LNCaP clone FGC (cell line): ENCODE measurements around the gene CCL5.
"Not testable (repeated sequence)": the region's sequence is repeated elsewhere in the genome, so short reads cannot be mapped to it uniquely, and the experiment has no call there.

Experiments
- DNase-seq: peaks from one replicate; pipeline ENCODE4 v3.0.0-alpha.2; 2011; ENCODE audit warnings: low read depth
- H3K4me3 ChIP-seq: 2 replicates; pipeline ENCODE4 v1.5.1; 2011; ENCODE audit warnings: mild to moderate bottlenecking, low read depth, low read length, control low read depth
- TF ChIP-seq, protein P1 (sequence below): IDR thresholded peaks from 2 replicates; pipeline ENCODE4 v1.5.1; 2012; ENCODE audit warnings: mild to moderate bottlenecking; ENCODE audit not compliant: control insufficient read depth, insufficient read depth; ENCODE audit errors: extremely low read depth

Gene CCL5

DNA sequence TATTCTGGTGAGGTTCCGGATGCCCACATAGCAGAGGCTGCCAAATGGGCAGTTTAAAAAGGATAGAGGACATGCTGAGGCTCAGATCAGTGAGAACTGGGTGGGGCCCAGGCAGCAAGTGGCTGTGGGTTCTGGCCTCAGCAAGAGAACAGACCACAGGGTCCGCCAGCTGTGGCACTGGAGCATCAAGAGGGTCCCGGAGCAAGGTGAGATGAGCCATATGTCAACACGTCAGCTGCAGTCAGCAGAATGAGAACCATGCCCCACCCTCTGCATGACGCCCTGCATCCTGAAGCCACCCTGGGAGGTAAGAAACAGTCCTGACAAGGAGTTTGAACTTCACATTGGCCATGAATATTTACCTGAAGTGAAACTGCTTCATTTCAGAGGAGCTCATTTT, 20.1 kb upstream of the CCL5 start:
- no peak for DNase-seq
- no peak overlapping the region for H3K4me3 ChIP-seq
- TF ChIP-seq, protein P1, sequence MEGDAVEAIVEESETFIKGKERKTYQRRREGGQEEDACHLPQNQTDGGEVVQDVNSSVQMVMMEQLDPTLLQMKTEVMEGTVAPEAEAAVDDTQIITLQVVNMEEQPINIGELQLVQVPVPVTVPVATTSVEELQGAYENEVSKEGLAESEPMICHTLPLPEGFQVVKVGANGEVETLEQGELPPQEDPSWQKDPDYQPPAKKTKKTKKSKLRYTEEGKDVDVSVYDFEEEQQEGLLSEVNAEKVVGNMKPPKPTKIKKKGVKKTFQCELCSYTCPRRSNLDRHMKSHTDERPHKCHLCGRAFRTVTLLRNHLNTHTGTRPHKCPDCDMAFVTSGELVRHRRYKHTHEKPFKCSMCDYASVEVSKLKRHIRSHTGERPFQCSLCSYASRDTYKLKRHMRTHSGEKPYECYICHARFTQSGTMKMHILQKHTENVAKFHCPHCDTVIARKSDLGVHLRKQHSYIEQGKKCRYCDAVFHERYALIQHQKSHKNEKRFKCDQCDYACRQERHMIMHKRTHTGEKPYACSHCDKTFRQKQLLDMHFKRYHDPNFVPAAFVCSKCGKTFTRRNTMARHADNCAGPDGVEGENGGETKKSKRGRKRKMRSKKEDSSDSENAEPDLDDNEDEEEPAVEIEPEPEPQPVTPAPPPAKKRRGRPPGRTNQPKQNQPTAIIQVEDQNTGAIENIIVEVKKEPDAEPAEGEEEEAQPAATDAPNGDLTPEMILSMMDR: no peak

DNA sequence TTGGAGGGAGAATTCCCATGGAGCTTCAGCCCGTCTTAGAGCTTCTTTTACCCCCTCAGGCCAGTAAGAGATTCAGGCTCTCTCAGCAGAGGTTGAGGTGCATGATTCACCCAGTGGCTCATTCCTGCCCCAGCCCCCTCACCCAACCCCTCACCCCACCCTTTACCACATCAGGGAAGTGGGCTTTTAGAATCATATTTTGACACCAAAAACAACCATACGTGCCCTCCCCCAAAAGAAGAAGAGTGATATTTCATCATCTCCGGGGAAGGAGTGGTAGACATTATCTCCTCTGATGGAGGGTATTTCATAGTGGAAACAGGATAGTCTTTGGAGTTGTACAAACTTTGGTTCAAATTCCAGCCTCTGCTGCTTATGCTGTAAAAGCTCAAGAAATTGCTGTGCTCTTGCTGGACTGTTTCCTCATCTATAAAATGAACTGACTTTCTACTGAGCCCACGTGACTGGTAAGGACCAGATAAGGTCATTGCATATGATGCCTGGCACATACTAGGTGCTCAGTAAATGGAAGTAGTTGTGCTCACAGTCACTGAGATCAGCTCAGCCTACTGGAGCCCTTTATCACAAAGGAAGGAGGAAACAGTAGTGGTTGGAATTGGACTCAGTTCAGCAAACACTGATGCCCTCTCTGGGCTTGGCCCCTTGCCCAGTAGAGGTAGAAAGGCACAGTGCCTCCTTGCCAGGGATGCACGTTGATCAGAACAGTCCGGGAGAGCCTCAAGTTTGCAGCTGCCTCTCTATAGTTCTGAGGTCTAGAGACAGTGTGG, 18.3 kb upstream of the CCL5 start:
- peak; percentile 70 for DNase-seq
- TF ChIP-seq, protein P1: no peak
- no peak overlapping the region for H3K4me3 ChIP-seq

DNA sequence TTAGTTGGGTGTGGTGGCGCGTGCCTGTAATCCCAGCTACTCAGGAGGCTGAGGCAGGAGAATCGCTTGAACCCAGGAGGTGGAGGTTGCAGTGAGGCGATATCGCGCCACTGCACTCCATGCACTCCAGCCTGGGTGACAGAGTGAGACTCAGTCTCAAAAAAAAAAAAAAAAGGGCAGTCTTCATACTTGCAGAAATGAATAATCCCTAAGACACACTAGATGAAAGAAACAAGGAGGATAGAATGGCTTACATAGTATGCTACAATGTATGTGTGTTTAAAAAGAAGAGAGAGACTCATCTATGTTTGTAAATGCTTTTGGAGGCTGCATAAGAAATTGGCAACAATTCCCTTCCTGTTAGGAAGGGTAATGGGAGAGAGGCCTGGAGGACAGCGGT, 17.6 kb upstream of the CCL5 start:
- DNase-seq, H3K4me3 ChIP-seq: not testable (repeated sequence)

DNA sequence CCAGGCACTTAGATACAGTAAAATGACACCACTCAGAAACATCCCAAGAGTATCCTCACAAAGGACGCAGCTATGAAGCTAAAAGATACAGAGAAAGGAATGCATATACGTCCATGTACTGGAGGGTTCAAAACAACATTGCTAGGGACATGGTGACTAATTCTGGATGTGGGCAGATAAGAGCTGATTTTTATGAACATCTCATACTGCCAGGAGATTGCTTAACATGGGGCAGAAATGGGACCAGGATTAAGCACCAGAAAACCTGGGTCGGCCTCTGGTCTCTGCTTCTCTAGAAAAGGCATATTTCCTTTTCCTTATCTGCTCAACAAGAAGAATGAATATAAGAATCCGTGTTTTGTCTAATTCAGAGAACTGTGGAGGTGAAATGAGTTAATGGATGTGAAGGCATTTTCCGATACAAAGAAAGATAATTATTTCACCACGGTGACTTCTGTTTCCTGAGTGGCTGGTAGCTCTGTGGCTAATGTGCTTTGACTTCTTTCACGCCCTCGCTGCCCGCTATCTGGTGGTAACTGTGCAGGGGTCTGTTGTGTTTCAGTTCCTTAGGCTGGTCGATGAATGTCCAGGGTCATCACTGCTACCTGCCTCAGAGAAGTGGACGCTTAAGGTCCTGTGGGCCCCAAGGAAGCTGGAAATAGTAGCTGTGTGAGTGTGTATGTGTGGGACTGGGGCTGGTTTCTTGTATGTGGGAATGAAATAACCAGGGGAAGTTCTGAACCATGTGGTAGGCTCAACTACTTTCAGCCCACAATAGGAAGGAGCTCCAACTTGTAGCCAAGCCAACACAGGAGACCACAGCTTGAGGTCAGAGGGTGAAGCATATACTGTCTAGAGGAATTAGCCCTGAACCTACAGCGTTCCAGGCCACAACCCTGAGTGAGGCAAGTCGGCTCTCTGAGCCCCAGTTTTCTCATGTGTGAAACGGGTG, 15.8 kb upstream of the CCL5 start:
- TF ChIP-seq, protein P1: no peak
- no peak overlapping the region for H3K4me3 ChIP-seq
- no peak for DNase-seq

DNA sequence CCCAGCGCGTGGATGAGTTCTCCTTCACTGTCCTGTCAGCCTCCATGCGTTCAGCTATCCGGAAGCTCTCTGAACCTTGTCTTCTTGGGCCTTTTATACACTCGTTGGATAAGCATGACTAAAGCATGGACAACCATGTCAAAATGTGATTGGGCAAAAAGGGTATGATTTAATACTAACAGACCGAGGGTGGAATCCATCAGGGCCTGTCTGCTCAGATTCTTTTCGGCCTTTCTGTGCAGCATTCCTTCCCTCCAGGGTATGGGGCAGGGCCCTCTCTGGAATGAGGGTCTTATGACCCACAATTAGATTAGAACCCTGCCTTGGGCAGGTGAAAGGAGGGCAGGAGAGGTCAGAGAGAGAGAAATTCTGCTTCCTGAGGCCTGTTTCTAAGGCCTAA, 14.0 kb upstream of the CCL5 start:
- no peak overlapping the region for H3K4me3 ChIP-seq
- TF ChIP-seq, protein P1: no peak
- no peak for DNase-seq

DNA sequence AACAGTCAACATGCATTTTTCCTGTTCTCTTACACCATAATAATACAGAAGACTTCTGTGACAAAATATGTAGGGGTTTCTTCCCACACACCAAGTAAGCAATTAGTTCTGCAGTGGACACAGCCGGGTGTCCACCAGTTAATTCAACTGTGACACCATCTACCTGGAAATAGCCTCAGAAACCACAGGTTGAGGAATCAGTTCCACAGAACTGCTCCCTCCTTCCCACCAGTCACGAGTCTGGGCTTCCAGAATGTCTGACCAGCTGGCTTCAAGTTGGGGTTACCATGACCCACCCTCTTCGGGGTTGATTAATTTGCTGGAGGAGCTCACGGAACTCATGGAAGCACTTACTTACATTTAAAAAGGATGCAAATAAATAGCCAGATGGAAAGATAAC, 13.6 kb upstream of the CCL5 start:
- no peak for DNase-seq
- no peak overlapping the region for H3K4me3 ChIP-seq
- TF ChIP-seq, protein P1: no peak

DNA sequence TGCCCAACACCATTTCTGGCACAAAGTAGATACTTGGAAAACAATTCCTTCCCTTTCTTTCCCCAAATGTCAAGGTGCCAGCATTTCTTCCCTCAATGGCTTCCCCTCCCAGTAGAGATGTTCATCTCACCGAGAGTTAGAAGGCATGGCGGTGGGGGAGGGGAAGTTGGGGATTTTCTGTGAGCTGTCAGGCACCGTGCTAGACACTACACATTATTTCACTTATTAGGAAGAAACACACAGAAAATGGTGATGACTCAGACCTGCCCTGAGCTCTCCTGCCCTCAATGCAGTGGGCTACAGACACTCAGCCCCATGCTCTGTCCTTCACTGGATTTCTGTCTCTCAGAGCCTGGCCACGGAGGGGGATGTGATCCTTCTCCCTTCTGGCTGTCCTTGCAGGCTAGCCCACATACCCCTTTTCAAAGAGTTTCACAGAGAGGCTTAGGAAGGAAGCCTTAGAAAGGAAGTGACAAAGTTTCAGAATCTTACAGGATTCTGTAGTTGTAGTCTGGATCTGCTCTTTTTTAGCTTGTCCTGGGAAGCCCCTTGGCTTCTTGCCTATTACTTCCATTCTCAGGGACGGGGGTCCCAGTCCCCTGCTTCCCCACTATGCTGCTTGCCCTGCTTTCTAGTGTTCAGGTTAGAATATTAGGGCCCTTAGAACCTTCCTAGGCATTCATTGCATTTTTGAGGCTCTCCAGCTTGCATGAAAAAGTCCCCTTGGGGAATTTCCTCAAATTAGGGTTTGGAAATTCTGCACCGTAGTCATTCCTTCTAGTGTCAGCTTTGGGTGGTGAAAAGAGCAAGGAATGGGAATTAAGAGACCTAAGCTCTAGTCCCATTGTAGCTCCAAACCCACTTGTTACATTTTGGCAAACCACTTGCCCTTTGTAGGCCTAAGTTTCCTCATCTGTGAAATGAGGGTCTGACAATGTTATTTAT, 12.2 kb upstream of the CCL5 start:
- no peak for DNase-seq
- TF ChIP-seq, protein P1: no peak
- no peak overlapping the region for H3K4me3 ChIP-seq
